Mesothelial cell of epicardium (in vitro differentiated cells): ENCODE measurements around the gene DENND4C. TPM values are rescaled to one million over a fixed set of nuclear protein-coding genes. Genes with fewer than 3 reads are reported as not detected.

ENCODE experiments used
- DNase-seq, 2 experiments: peaks; one replicate each; pipeline ENCODE4 v3.0.0; 2021; ENCODE audit warnings: low spot score in 2 of 2; ENCODE audit not compliant: unreplicated experiment in 2 of 2
- H3K27ac Mint-ChIP-seq: 2 replicates; pipeline ENCODE4 v1.8.0; 2021; ENCODE audit warnings: mixed read lengths
- H3K27me3 Mint-ChIP-seq: 2 replicates; pipeline ENCODE4 v1.8.0; 2021; ENCODE audit warnings: low read depth, mixed read lengths
- H3K36me3 Mint-ChIP-seq: 2 replicates; pipeline ENCODE4 v1.8.0; 2021; ENCODE audit warnings: mixed read lengths
- H3K4me1 Mint-ChIP-seq: 2 replicates; pipeline ENCODE4 v1.8.0; 2021; ENCODE audit warnings: mixed read lengths
- H3K4me3 Mint-ChIP-seq: 2 replicates; pipeline ENCODE4 v1.8.0; 2021; ENCODE audit warnings: mild to moderate bottlenecking, moderate library complexity, mixed read lengths
- H3K9me3 Mint-ChIP-seq: 2 replicates; pipeline ENCODE4 v1.8.0; 2021; ENCODE audit warnings: mixed read lengths
- CTCF ChIP-seq: fragments of 200-600 bp; sonication (generic); IDR thresholded peaks from one replicate; pipeline ENCODE4 v1.5.0; 2021; ENCODE audit warnings: antibody characterized with exemption; ENCODE audit not compliant: unreplicated experiment
- total RNA-seq: library from RNA; stranded (reverse); gene quantifications from 3 replicates; pipeline ENCODE4 v1.2.1, GENCODE V29; 2021

Gene DENND4C
- total RNA-seq, 1 donor from 2014 or later = 73.9 TPM

- Mint-ChIP-seq H3K27me3 (no peaks in the 10 kb centered on the region), H3K4me3 (no peak overlapping the region), H3K4me1 (no peaks in the 10 kb centered on the region), H3K36me3 (peaks cover 37% of the 10 kb centered on the region), H3K9me3 (no peaks in the 10 kb centered on the region), H3K27ac (no peak overlapping the region)
- no peak for TF ChIP-seq CTCF
- DNase-seq = no peak
Measured at GRCh38 chr9:19320495-19320894, 90.0 kb downstream of the DENND4C start.

GRCh38 chr9:19331877-19332276 lies 101.4 kb downstream of the DENND4C start:
- Mint-ChIP-seq H3K9me3 (peaks cover 5% of the 10 kb centered on the region), H3K27me3 (no peaks in the 10 kb centered on the region), H3K4me1 (no peaks in the 10 kb centered on the region), H3K27ac (no peak overlapping the region), H3K4me3 (no peak overlapping the region), H3K36me3 (peaks cover 37% of the 10 kb centered on the region)
- DNase-seq = no peak
- TF ChIP-seq CTCF = no peak

DNA sequence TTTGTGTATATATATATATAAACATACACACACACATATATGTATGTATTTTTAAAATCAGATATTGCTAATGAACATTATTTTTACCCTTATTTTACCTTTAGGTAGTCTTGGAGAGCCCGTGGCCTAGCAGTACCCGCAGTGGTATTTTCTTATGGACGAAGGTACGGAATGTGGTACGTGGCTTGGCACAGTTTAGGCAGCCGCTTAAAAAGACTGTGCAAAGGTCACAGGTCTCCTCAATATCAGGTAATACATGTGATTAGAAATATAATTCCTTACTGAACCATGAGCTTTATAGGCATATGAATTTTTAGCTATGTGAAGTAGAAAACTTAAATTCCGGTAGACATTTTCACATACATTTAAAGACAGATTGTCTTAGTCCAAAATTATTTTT lies 105.7 kb downstream of the DENND4C start:
- Mint-ChIP-seq H3K4me1 (no peaks in the 10 kb centered on the region), H3K36me3 (peaks cover 35% of the 10 kb centered on the region), H3K27me3 (no peaks in the 10 kb centered on the region), H3K9me3 (no peaks in the 10 kb centered on the region), H3K4me3 (no peak overlapping the region), H3K27ac (no peak overlapping the region)
- no peak for DNase-seq
- no peak for TF ChIP-seq CTCF

DNA sequence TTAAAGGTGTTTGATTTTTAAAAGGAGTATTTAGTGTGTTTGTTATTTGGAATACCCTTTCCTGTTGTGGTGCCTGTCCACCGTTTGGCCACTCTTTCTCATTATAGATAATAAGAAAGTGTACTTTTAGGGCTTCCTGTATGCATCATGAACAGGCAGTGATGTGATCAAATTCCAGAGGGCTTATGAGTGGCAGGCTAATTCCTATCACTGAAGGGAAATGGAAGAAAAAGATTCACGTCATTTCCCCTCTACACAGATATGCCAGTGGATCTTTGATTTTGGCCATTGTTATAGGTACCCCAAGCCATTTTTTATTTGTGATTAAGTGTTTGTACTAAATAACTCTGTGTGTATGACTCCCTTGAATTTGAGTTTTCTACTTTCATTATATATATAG lies 112.5 kb downstream of the DENND4C start:
- no peak for DNase-seq
- no peak for TF ChIP-seq CTCF
- Mint-ChIP-seq H3K27ac (no peak overlapping the region), H3K36me3 (peaks cover 40% of the 10 kb centered on the region), H3K4me1 (peaks cover 8% of the 10 kb centered on the region), H3K4me3 (no peak overlapping the region), H3K9me3 (no peaks in the 10 kb centered on the region), H3K27me3 (no peaks in the 10 kb centered on the region)

GRCh38 chr9:19358701-19359100 lies 128.2 kb downstream of the DENND4C start:
- H3K4me1 Mint-ChIP-seq = no peaks in the 10 kb centered on the region
- H3K27me3 Mint-ChIP-seq = no peaks in the 10 kb centered on the region
- H3K9me3 Mint-ChIP-seq = no peaks in the 10 kb centered on the region
- no peak overlapping the region for H3K4me3 Mint-ChIP-seq
- H3K27ac Mint-ChIP-seq = no peak overlapping the region
- H3K36me3 Mint-ChIP-seq = peaks cover 25% of the 10 kb centered on the region
- TF ChIP-seq CTCF = no peak
- no peak for DNase-seq

DNA sequence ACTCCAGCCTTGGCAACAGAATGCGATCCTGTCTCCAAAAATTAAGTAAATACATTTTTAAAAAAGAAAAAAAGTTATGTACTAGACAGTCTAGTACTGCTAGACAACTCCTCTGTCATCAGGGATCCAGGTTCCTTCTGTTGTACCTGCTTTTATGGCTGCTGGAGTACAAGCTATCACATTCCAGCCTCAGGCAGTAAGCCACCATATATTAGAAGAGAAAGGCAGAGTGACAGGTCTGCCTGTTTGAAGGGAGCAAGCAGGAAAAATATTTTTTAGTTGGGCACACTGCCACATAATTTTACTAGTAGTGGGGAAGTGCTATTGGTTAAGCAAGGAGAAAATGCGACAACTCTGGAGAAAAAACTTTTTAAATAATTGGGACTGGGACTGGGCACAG lies 138.6 kb downstream of the DENND4C start:
- Mint-ChIP-seq H3K27me3 (no peaks in the 10 kb centered on the region), H3K9me3 (no peaks in the 10 kb centered on the region), H3K36me3 (peaks cover 41% of the 10 kb centered on the region), H3K27ac (peak overlapping the region; percentile 67), H3K4me3 (no peak overlapping the region), H3K4me1 (peaks cover 3% of the 10 kb centered on the region)
- TF ChIP-seq CTCF = no peak
- DNase-seq = no peak
